Type B pancreatic cell (in vitro differentiated cells): ENCODE measurements around the gene TRAK2. TPM values are rescaled to one million over a fixed set of nuclear protein-coding genes. Genes with fewer than 3 reads are reported as not detected.

Experiments
- DNase-seq: peaks from one replicate; pipeline ENCODE4 v3.0.0; 2021; ENCODE audit warnings: mixed read lengths; ENCODE audit not compliant: unreplicated experiment; ENCODE audit errors: extremely low spot score
- H3K27ac Mint-ChIP-seq: 2 replicates; pipeline ENCODE4 v1.8.0; 2021; ENCODE audit warnings: mild to moderate bottlenecking, mixed read lengths
- H3K27me3 Mint-ChIP-seq: 2 replicates; pipeline ENCODE4 v1.8.0; 2021; ENCODE audit warnings: mixed read lengths
- H3K36me3 Mint-ChIP-seq: 2 replicates; pipeline ENCODE4 v1.8.0; 2021; ENCODE audit warnings: mixed read lengths
- H3K4me1 Mint-ChIP-seq: one replicate; pipeline ENCODE4 v1.8.0; 2021; ENCODE audit warnings: mixed read lengths; ENCODE audit not compliant: unreplicated experiment
- H3K4me3 Mint-ChIP-seq: 2 replicates; pipeline ENCODE4 v1.8.0; 2021; ENCODE audit warnings: mild to moderate bottlenecking, mixed read lengths
- H3K9me3 Mint-ChIP-seq: 2 replicates; pipeline ENCODE4 v1.8.0; 2021; ENCODE audit warnings: mixed read lengths
- CTCF ChIP-seq: fragments of 200-600 bp; sonication (generic); conservative IDR thresholded peaks from 2 replicates; pipeline ENCODE4 v1.5.0; 2021; ENCODE audit warnings: antibody characterized with exemption, mild to moderate bottlenecking
- total RNA-seq: library from RNA; stranded (reverse); gene quantifications from 2 replicates; pipeline ENCODE4 v1.2.1, GENCODE V29; 2021; ENCODE audit warnings: low replicate concordance

TRAK2 gene
- total RNA-seq, 1 donor from 2014 or later = 24.6 TPM

GRCh38 chr2:201483342-201483741, 32.1 kb upstream of the TRAK2 start:
- H3K36me3 Mint-ChIP-seq = peaks cover 14% of the 10 kb centered on the region
- H3K27me3 Mint-ChIP-seq = no peaks in the 10 kb centered on the region
- H3K9me3 Mint-ChIP-seq = peaks cover 7% of the 10 kb centered on the region
- no peak overlapping the region for H3K4me3 Mint-ChIP-seq
- no peak overlapping the region for H3K27ac Mint-ChIP-seq
- TF ChIP-seq CTCF = no peak
- no peak for DNase-seq
- peaks cover 6% of the 10 kb centered on the region for H3K4me1 Mint-ChIP-seq

- no peak for DNase-seq
- no peak for TF ChIP-seq CTCF
- Mint-ChIP-seq H3K27ac (no peak overlapping the region), H3K4me1 (peaks cover 6% of the 10 kb centered on the region), H3K36me3 (peaks cover 15% of the 10 kb centered on the region), H3K4me3 (no peak overlapping the region), H3K27me3 (no peaks in the 10 kb centered on the region), H3K9me3 (peaks cover 7% of the 10 kb centered on the region)
Measured at GRCh38 chr2:201482543-201482942, 31.3 kb upstream of the TRAK2 start.

GRCh38 chr2:201472411-201472810, 21.2 kb upstream of the TRAK2 start:
- H3K4me3 Mint-ChIP-seq = no peak overlapping the region
- no peaks in the 10 kb centered on the region for H3K27me3 Mint-ChIP-seq
- TF ChIP-seq CTCF = no peak
- no peak overlapping the region for H3K27ac Mint-ChIP-seq
- no peaks in the 10 kb centered on the region for H3K9me3 Mint-ChIP-seq
- H3K4me1 Mint-ChIP-seq = no peaks in the 10 kb centered on the region
- DNase-seq = no peak
- peaks cover 44% of the 10 kb centered on the region for H3K36me3 Mint-ChIP-seq

GRCh38 chr2:201471732-201472393, 20.6 kb upstream of the TRAK2 start:
- H3K36me3 Mint-ChIP-seq = peaks cover 44% of the 10 kb centered on the region
- no peaks in the 10 kb centered on the region for H3K9me3 Mint-ChIP-seq
- DNase-seq = no peak
- no peak overlapping the region for H3K4me3 Mint-ChIP-seq
- no peaks in the 10 kb centered on the region for H3K27me3 Mint-ChIP-seq
- TF ChIP-seq CTCF = no peak
- no peaks in the 10 kb centered on the region for H3K4me1 Mint-ChIP-seq
- no peak overlapping the region for H3K27ac Mint-ChIP-seq

GRCh38 chr2:201470821-201471731, 19.8 kb upstream of the TRAK2 start:
- peaks cover 2% of the 10 kb centered on the region for H3K4me1 Mint-ChIP-seq
- H3K27ac Mint-ChIP-seq = no peak overlapping the region
- no peaks in the 10 kb centered on the region for H3K9me3 Mint-ChIP-seq
- no peak for DNase-seq
- H3K36me3 Mint-ChIP-seq = peaks cover 43% of the 10 kb centered on the region
- no peak for TF ChIP-seq CTCF
- H3K4me3 Mint-ChIP-seq = no peak overlapping the region
- H3K27me3 Mint-ChIP-seq = no peaks in the 10 kb centered on the region
